Measurements from ENCODE around the gene ZNG1F. TPM values are rescaled to one million over a fixed set of nuclear protein-coding genes. Genes with fewer than 3 reads are reported as not detected.

The ZNG1F gene
- 5.0 and 10.6 TPM in 2 replicates for total RNA-seq

GRCh38 chr9:41189217-41189616, at the start of gene ZNG1F:
Gene ZNG1F, minus strand, starts transcription at chr9:41189317. Its CDS starts 59 bp downstream, at chr9:41189258.

GRCh38 chr9:41128581-41128980, 60.5 kb downstream of the ZNG1F start, which contains the start of gene FOXD4L6:
Gene FOXD4L6, minus strand, starts transcription at chr9:41128681. Its CDS starts 298 bp downstream, at chr9:41128383.

Other genes starting within 250 kb of the ZNG1F start
- gene FOXD4L6, start 60.6 kb downstream of the ZNG1F start, total RNA-seq = 0.30 and 0.37 TPM in 2 replicates